GM12878 (cell line): Measurements from ENCODE around the gene UHMK1.

Experiments used
- PAX8 ChIP-seq: fragments of 450-650 bp; IDR thresholded peaks from 2 replicates; pipeline ENCODE4 v1.6.1; 2017; ENCODE audit warnings: mild to moderate bottlenecking, moderate library complexity
- POLR2AphosphoS5 ChIP-seq: IDR thresholded peaks from 2 replicates; pipeline ENCODE4 v1.6.1; 2011; ENCODE audit warnings: mild to moderate bottlenecking, low read length, inconsistent platforms
- SP1 ChIP-seq: IDR thresholded peaks from one replicate; pipeline ENCODE4 v1.6.1; 2011; ENCODE audit warnings: low read depth, low read length
- ZNF274 ChIP-seq: IDR thresholded peaks from one replicate; pipeline ENCODE4 v1.8.0; 2011; ENCODE audit not compliant: insufficient read length, insufficient read depth

- TF ChIP-seq PAX8 (no peak), SP1 (no peak), ZNF274 (no peak), POLR2AphosphoS5 (no peak)
These were observed 21.0 kb upstream of the UHMK1 start for GRCh38 chr1:162476620-162477019.
